HEK293 (cell line): ENCODE measurements around the gene KCNMA1.

ENCODE experiments used
- CTCF ChIA-PET: fragments of 350-600 bp; formaldehyde crosslinking; extraction: SDS; loops from one replicate; lab custom pipeline; 2021; ENCODE audit warnings: antibody characterized with exemption; lab: Yijun Ruan, JAX
- POLR2A ChIA-PET: fragments of 300-600 bp; formaldehyde crosslinking; extraction: SDS; loops from one replicate; lab custom pipeline; 2020; ENCODE audit warnings: antibody characterized with exemption, inconsistent platforms; lab: Yijun Ruan, JAX
- H3K27ac ChIP-seq: fragments of 200-500 bp; sonication (Bioruptor generic); 2 replicates; pipeline ENCODE4 v1.5.1; 2014; ENCODE audit warnings: low read depth, low read length, control low read depth, inconsistent platforms; ENCODE audit errors: extremely low read depth
- H3K36me3 ChIP-seq, 2 experiments: fragments of 200-500 bp in 1 of 2; sonication (Bioruptor generic) in 1 of 2; 1 replicate in 1 of 2; 2 replicates in 1 of 2; pipeline ENCODE4 v1.5.1; 2014 to 2017; ENCODE audit warnings: inconsistent platforms in 2 of 2, low read length in 2 of 2; ENCODE audit not compliant: control insufficient read depth in 2 of 2, insufficient read depth in 1 of 2
- H3K4me1 ChIP-seq: fragments of 200-500 bp; sonication (Bioruptor generic); 2 replicates; pipeline ENCODE4 v1.5.1; 2014; ENCODE audit warnings: mild to moderate bottlenecking, low read length, inconsistent platforms; ENCODE audit not compliant: control insufficient read depth, insufficient read depth
- H3K4me3 ChIP-seq: 2 replicates; pipeline ENCODE4 v1.5.1; 2011; ENCODE audit warnings: low read depth, mild to moderate bottlenecking, control low read depth, low read length, moderate library complexity
- H3K9me3 ChIP-seq: fragments of 200-500 bp; sonication (Bioruptor generic); 2 replicates; pipeline ENCODE4 v1.5.1; 2014; ENCODE audit warnings: low read depth, low read length, inconsistent platforms; ENCODE audit not compliant: control insufficient read depth, insufficient read depth
- ELK4 ChIP-seq: IDR thresholded peaks from 2 replicates; pipeline ENCODE4 v1.6.1; 2011; ENCODE audit warnings: mild to moderate bottlenecking, low read depth, low read length, borderline replicate concordance
- GLIS1 ChIP-seq: fragments of 450-650 bp; formaldehyde crosslinking; IDR thresholded peaks from 2 replicates; pipeline ENCODE4 v1.5.1; 2016; ENCODE audit warnings: missing biosample characterization, missing genetic modification characterization
- KLF1 ChIP-seq: fragments of 450-650 bp; formaldehyde crosslinking; IDR thresholded peaks from 2 replicates; pipeline ENCODE4 v1.5.1; 2016; ENCODE audit warnings: missing biosample characterization, missing genetic modification characterization
- KLF10 ChIP-seq: fragments of 450-650 bp; IDR thresholded peaks from 2 replicates; pipeline ENCODE4 v1.5.1; 2018; ENCODE audit warnings: missing biosample characterization, mild to moderate bottlenecking, missing genetic modification characterization
- MZF1 ChIP-seq: fragments of 450-650 bp; formaldehyde crosslinking; IDR thresholded peaks from 2 replicates; pipeline ENCODE4 v1.5.1; 2017; ENCODE audit warnings: missing biosample characterization, missing genetic modification characterization, borderline replicate concordance
- PBX3 ChIP-seq: sonication (generic); formaldehyde crosslinking; IDR thresholded peaks from 2 replicates; pipeline ENCODE4 v1.8.1; 2022; ENCODE audit warnings: mild to moderate bottlenecking, moderate library complexity, missing genetic modification reagents
- REST ChIP-seq: fragments of 450-650 bp; formaldehyde crosslinking; IDR thresholded peaks from 2 replicates; pipeline ENCODE4 v1.5.1; 2016; ENCODE audit warnings: missing biosample characterization, missing genetic modification characterization
- YY2 ChIP-seq: fragments of 450-650 bp; formaldehyde crosslinking; IDR thresholded peaks from 2 replicates; pipeline ENCODE4 v1.5.1; 2016; ENCODE audit warnings: missing biosample characterization, missing genetic modification characterization
- ZFP69B ChIP-seq: fragments of 450-650 bp; formaldehyde crosslinking; IDR thresholded peaks from 2 replicates; pipeline ENCODE4 v1.5.1; 2016; ENCODE audit warnings: missing biosample characterization, missing genetic modification characterization
- ZNF140 ChIP-seq: fragments of 450-650 bp; formaldehyde crosslinking; IDR thresholded peaks from 2 replicates; pipeline ENCODE4 v1.5.1; 2016; ENCODE audit warnings: missing biosample characterization, missing genetic modification characterization
- ZNF202 ChIP-seq: fragments of 450-650 bp; formaldehyde crosslinking; IDR thresholded peaks from 2 replicates; pipeline ENCODE4 v1.5.1; 2016; ENCODE audit warnings: missing biosample characterization, missing genetic modification characterization, borderline replicate concordance
- ZNF214 ChIP-seq: fragments of 450-650 bp; formaldehyde crosslinking; IDR thresholded peaks from 2 replicates; pipeline ENCODE4 v1.5.1; 2017; ENCODE audit warnings: missing biosample characterization, mild to moderate bottlenecking, missing genetic modification characterization, borderline replicate concordance
- ZNF335 ChIP-seq: fragments of 450-650 bp; formaldehyde crosslinking; conservative IDR thresholded peaks from 2 replicates; pipeline ENCODE4 v1.5.1; 2016; ENCODE audit warnings: missing biosample characterization, missing genetic modification characterization
- ZNF362 ChIP-seq: fragments of 450-650 bp; formaldehyde crosslinking; IDR thresholded peaks from 2 replicates; pipeline ENCODE4 v1.5.1; 2016; ENCODE audit warnings: missing biosample characterization, missing genetic modification characterization
- ZNF37A ChIP-seq: fragments of 450-650 bp; IDR thresholded peaks from 2 replicates; pipeline ENCODE4 v1.5.1; 2018; ENCODE audit warnings: missing biosample characterization, missing genetic modification characterization
- ZNF426 ChIP-seq: fragments of 450-650 bp; formaldehyde crosslinking; IDR thresholded peaks from 2 replicates; pipeline ENCODE4 v1.5.1; 2017; ENCODE audit warnings: missing biosample characterization, missing genetic modification characterization, mild to moderate bottlenecking, inconsistent platforms, moderate library complexity
- ZNF510 ChIP-seq: fragments of 450-650 bp; formaldehyde crosslinking; IDR thresholded peaks from 2 replicates; pipeline ENCODE4 v1.5.1; 2018; ENCODE audit warnings: mild to moderate bottlenecking, missing genetic modification characterization, missing biosample characterization; ENCODE audit not compliant: insufficient replicate concordance
- ZNF555 ChIP-seq: fragments of 450-650 bp; formaldehyde crosslinking; conservative IDR thresholded peaks from 2 replicates; pipeline ENCODE4 v1.5.1; 2017; ENCODE audit warnings: missing biosample characterization, mild to moderate bottlenecking, missing genetic modification characterization, inconsistent platforms
- ZNF580 ChIP-seq: fragments of 450-650 bp; formaldehyde crosslinking; IDR thresholded peaks from 2 replicates; pipeline ENCODE4 v1.5.1; 2016; ENCODE audit warnings: missing biosample characterization, missing genetic modification characterization
- ZNF660 ChIP-seq: fragments of 450-650 bp; IDR thresholded peaks from 2 replicates; pipeline ENCODE4 v1.5.1; 2018; ENCODE audit warnings: missing biosample characterization, mild to moderate bottlenecking, missing genetic modification characterization
- ZNF843 ChIP-seq: fragments of 450-650 bp; formaldehyde crosslinking; IDR thresholded peaks from 2 replicates; pipeline ENCODE4 v1.5.1; 2016; ENCODE audit warnings: missing biosample characterization, missing genetic modification characterization

The KCNMA1 gene

GRCh38 chr10:77101341-77101740 is 536.3 kb downstream of the KCNMA1 start (continued):
- TF ChIP-seq PBX3, result no peak

GRCh38 chr10:77099136-77099535 is 538.5 kb downstream of the KCNMA1 start:
- CTCF ChIA-PET, result no interaction called here

More at GRCh38 chr10:77099136-77099535, 538.5 kb downstream of the KCNMA1 start:
- no peaks in the 10 kb centered on the region for H3K4me1 ChIP-seq
- POLR2A ChIA-PET, result no interaction called here
- TF ChIP-seq ZNF843 (tag by site-specific recombination) (no peak), ZNF140 (tag by site-specific recombination) (no peak), ZNF362 (no peak), ZNF555 (no peak), MZF1 (tag by site-specific recombination) (no peak), KLF1 (tag by site-specific recombination) (no peak), ZNF660 (tag by site-specific recombination) (no peak), ZNF580 (tag by site-specific recombination) (no peak), ZNF426 (tag by site-specific recombination) (no peak), ZNF214 (tag by site-specific recombination) (no peak), ZFP69B (no peak), ZNF335 (no peak), ZNF202 (no peak), REST (no peak), ZNF510 (no peak), KLF10 (tag by site-specific recombination) (no peak), ELK4 (no peak), YY2 (tag by site-specific recombination) (no peak), ZNF37A (tag by site-specific recombination) (no peak), GLIS1 (tag by site-specific recombination) (no peak)
- no peaks in the 10 kb centered on the region for H3K36me3 ChIP-seq
- H3K27ac ChIP-seq, result no peak overlapping the region
- no peak overlapping the region for H3K4me3 ChIP-seq
- no peaks in the 10 kb centered on the region for H3K9me3 ChIP-seq
